Daoy (cell line): Measurements from ENCODE around the gene ACO2. TPM values are rescaled to one million over a fixed set of nuclear protein-coding genes. Genes with fewer than 3 reads are reported as not detected.

ENCODE experiments used
- DNase-seq: peaks from one replicate; pipeline ENCODE4 v3.0.0-alpha.2; 2015; ENCODE audit warnings: low read depth
- total RNA-seq: library from RNA; depleted of rRNA; stranded (reverse); fragments of >200 nt; shearing (Covaris generic); gene quantifications from 2 replicates; pipeline ENCODE4 v1.2.3, GENCODE V29; 2014

The ACO2 gene
- total RNA-seq, 1 experiment from 2014 or later: 43.5 TPM

DNA sequence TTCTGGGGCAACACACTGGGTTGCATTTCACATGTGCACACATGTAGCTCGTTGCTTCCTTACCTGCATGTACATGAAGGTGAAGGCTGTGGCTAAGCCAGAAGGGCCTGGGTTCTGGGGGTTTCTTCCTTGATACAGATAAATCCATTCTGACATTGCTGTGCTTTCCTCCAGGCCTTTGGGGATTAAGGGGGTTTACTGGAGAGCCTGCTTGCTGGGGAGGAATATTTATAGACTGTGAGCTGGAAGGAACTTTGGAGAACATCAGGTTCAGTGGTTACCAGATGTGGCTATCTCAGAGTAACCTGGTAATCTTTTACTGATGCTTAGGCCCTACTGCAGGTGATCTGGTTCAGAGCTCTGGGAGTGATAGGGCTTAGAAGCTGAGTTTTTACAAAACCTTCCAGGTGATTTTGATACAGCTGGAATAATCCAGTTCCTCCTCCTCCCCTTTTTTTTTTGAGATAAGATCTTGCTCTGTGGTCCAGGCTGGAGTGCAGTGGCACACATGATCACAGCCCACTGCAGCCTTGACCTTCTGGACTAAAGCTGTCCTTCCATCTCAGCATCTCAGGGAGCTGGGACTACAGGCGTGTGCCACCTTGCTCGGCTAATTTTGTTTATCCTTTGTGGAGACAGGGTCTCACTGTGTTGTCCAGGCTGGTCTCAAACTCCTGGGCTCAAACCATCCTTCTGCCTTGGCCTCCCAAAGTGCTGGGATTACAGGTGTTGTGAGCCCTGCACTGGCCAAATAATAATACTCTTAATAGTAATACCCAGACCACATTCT is 19.9 kb downstream of the ACO2 start:
- no peak for DNase-seq

DNA sequence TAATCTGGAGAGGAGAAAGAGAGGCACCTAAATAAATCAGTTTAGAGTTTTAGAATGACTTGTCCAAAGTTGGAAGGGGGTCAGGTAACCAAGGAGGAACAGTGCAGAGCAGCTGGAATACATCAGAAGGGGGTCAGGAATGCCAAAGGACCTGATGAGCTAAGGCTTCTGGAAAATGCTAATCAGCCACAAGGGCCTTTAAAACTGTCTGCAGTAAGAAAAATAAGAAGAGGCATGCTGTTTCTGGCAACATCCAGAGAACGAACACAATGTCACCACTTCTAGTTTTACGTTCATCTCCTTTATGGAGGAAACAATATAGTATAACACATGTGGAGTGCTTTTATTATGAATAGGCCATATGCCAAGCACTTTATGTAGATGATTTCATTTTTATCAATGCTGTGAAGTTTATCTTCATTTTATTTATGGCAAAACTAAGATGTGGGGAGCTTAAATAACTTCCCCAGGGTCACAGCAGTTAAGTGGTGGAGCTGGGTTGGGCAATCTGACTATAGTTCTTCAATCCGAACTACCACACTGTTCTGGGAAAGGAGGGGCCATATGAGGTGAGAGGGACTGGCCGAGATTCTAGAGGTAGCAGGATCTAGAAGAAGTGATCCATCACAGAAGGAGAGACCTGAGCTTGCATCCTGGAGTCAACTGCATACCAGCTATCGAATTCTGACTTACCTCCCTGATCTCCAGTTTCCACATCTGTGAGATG is 22.6 kb downstream of the ACO2 start:
- no peak for DNase-seq

DNA sequence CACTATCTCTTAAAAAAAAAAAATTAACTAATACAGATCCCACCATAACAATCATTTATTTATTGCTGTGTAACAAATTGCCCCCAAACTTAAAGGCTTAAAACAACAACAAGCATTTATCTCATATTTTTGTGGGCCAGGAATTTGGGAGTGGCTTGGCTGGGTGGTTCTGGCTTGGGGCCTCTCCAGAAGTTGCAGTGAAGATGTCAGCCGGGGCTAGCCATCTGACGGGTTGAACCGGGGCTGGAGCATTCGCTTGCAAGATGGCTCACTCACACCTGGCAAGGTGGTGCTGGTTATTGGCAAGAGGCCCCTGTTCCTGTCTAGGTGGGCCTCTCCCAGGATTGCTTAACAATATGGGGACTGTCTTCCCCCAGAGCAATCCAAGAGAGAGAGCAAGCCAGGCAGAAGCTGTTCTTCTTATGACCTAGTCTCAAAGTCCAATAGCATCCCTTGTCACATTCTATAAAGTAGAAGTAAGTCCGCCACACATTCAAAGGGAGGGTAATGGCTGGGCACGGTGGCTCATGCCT is 29.5 kb downstream of the ACO2 start:
- DNase-seq: no peak

DNA sequence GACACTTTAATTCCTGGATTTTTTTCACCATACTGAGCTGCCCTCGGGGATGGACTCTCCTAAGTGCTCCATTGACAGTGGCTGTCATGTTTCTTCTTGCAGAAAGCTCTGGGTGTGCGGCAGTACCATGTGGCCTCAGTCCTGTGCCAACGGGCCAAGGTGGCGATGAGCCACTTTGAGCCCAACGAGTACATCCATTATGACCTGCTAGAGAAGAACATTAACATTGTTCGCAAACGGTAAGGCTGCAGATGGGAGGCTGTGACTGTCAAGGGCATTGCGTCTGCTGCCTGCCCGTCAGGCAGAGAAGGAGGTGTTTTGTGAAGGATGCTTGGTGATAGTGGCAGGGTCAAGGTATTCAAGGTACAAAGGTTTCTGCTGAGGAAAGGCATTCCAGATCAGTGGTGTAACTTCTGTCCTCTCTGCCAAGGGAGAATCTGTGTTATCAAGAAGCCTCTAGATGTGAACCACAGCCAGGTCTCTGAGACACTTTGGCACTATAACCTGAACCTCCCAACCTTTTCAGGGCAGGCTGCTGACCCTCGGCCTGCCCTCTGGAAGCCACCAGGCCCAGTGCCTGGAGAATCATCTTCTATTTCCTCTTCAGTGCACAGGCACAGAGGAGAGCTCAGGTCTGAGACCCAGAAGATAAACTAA is 30.8 kb downstream of the ACO2 start:
- DNase-seq: no peak

DNA sequence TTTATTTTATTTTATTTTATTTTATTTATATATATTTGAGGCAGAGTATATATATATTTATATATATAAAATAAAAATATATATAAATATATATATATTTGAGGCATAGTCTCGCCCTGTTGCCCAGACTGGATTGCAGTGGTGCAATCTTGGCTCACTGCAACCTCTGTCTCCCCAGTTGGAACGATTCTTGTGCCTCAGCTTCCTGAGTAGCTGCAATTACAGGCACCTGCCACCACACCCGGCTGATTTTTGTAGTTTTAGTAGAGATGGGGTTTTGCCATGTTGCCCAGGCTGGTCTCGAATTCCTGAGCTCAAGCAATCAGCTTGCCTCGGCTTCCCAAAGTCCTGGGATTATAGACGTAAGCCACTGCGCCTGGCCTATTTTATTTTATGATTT is 31.4 kb downstream of the ACO2 start:
- DNase-seq: no peak

DNA sequence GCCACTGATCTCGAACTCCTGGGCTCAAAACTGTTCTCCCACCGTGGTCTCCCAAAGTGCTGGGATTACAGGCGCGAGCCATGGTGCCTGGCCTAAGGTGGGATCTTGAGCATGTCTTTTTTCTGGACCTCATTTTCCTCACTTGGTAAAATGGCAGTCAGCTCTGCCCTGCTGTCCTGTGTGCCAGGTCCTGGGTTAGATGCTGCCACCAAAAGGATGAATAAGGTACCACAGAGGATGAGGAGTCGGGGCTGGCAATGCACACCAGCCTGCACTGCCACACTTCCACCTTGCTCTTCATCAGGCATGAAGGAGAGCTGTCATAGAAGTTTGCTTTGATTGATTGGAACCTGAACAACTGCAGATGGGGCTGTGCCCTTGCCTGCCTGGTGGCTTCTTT is 32.3 kb downstream of the ACO2 start:
- no peak for DNase-seq

DNA sequence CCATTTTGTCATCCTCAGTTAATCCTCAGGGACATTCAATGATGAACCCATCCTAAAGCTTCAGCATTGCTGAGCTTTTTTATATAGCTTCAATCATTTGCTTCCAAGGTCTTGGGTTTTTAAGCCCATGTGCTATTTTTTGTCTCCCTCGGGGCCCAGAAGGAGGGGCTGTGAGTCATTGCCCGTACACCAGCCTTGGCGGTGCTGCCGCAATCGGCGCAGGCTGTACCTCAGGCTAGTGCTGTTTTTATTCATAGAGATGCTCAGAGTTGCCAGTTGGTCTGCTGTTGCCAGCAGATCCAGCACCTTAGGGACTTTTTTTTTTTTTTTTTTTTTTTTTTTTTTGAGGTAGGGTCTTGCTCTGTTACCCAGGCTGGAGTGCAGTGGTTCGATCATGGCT is 35.5 kb downstream of the ACO2 start:
- peak; percentile 24 for DNase-seq

DNA sequence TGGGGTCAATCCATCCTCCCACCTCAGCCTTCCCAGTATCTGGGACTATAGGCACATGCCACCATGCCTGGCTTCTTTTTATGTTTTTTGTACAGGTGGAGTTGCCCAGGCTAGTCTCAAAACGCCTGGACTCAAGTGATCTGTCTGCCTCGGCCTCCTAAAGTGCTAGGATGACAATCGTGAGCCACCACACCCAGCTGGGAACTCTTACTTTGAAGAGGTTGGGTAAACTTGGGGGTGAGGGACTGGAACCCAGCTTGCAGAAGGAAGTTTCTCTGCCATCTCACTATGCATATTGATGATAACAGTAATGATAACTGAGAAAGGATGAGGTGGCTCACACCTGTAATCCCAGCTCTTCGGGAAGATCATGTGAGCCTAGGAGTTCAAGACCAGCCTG is 35.9 kb downstream of the ACO2 start:
- no peak for DNase-seq

DNA sequence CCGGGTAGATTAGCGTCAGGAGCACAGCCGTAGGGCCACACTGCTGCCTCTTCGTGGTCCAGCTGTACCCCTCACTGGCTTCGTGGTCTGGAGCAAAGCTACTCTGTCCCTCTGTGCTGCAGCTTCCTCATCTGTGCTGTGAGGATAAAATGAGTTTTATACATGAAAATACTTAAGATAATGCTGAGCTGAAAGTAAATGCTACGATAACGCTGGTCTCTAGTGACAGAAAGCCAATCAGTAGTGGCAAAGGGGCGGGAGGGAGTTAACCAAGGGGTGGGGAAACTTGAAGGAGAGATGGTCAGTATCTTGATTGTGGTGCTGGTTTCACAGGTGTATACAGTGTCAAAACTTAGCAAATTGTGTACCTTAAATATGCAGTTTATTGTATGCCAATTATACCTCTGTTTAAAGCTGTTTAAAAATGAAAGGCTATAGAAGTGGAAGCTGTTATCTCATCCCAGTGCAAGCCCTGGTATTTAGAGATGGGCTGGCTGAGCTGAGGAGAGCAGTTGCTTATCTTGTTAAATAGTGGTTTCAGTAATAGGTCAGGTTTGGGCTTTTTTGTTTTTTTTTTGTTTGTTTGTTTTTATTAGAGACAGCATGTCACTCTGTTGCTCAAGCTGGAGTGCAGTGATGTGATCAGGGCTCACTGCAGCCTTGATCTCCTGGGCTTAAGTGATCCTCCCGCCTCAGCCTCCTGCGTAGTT is 36.7 kb downstream of the ACO2 start:
- no peak for DNase-seq

DNA sequence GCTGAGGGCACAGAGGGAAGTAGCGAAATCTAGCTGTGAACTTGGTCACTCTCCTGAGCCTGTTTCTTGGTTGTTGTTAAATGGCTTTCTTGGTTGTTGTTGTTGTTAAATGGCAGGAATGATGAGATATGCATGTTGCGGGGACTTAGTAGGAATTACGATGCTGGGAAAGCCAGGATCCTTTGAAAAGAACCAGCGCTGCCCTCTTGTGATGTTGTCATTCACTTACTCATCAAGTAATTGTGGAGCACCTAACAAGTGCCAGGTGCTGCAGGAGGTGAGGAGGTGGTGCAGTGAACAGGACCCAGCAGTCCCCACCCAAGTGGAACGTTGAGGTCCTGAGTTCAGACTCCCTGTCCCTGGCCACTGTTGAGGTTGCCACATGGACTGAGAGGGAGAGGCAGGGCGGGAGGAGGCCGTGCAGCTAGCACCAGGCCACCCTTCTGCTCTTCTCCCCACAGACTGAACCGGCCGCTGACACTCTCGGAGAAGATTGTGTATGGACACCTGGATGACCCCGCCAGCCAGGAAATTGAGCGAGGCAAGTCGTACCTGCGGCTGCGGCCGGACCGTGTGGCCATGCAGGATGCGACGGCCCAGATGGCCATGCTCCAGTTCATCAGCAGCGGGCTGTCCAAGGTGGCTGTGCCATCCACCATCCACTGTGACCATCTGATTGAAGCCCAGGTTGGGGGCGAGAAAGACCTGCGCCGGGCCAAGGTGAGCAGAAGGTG is 38.6 kb downstream of the ACO2 start:
- DNase-seq: no peak

DNA sequence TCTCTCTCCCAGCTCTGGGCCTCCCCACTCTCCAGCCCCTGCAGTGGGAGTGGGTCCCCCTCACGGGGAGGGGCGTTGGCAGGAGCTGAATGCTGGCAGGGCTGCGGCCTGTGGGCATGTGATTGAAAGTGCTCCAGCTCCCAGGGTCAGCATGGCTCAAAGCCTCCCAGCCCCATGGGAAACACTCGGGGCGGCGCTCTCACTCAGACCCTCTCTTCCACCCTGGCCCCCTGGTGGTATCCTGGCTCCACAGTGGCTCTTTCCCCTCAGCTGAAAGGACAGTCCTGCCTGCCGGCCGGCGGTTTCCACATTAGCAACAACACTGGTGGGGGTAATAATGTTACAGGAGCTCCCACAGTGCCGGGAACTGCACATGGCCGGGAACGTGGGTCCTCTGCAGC is 39.9 kb downstream of the ACO2 start:
- no peak for DNase-seq

DNA sequence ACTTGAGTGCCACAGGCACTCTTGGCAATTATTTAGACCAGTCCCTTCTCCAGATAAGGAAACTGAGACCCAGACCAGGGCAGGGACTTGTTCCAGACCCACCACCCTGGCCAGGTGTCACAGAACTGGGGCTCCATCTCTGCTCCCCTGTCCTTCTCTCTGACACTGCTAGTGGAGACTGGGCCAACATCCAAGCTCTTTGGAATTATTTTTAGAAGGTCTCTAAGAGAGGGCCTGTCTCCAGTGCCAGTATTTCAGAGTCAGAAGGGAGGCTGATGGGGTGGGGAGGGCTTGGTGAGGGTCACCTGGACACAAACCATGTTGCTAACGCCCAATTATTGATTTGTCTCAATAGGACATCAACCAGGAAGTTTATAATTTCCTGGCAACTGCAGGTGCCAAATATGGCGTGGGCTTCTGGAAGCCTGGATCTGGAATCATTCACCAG is 42.6 kb downstream of the ACO2 start:
- no peak for DNase-seq

DNA sequence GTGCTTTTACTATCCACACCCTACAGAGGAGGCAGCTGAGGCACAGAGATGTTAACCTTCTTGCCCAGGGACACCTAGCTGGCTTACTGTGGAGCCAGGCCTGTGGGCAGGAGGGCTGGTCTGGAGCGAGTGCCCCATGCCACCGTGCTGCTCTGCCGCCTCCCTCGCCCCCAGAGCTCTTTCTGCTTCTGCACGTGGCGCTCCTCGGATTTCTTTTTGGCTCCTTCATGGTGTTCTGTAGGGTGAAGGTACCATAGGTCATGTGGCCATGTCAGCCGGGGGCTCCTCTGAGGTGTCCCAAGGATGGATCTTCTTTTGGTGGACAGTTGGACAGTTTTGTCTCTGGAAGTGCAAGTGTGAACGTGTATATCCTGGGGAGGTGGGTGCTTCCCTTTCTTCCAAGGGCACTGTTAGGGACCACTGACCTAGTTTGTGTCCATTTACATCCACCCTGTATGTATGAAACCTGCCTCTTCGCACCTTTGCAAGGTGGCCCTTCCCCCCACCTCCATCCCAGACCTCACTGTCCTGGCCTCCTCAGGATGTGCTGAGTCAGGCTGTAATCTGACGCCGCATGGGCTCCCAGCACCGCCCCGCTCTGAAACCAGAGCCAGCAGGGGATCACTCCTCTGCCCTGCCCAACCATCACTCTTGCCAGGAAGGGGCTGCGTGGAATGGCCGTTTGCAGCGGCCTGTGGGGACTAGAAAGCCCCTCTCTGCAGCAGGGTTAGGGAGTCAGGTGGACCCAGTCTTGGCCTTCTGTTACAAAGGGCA is 43.7 kb downstream of the ACO2 start:
- DNase-seq: peak; percentile 79

DNA sequence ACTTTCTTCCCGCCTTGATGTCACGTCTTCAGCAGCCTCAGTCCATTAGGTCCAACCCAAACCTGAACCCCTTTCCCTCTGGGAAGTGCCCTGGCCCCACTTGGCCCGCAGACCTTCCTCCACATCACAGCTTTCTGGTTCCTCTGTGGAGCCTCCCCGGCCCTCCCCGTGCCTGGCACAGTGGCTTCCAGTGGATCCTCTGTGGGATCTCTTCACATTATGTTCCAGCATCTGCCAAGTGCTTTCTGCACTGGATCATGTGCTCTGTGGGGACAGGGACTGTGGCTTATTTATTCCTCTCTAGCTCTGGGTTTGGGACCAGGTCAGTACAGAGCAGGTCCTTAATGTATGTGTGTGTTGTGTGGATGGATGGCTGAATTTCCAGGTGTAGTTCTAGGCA is 44.5 kb downstream of the ACO2 start:
- DNase-seq: no peak

DNA sequence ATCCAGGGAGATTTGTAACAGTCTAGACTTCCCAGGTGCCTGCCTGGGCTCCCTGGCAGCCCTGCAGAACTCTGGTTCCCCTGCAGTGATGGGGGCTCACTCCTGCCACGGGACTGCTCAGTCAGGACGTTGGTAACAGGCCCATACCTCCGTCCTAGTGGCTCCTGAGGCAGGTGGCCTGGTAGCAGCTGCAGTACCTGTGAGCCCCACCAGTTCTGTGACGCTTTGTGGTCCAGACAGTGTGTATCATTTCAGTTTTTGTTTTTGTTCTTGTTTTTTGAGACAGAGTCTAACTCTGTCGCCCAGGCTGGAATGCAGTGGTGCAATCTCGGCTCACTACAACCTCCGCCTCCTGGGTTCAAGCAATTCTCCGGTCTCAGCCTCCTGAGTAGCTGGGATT is 47.5 kb downstream of the ACO2 start:
- DNase-seq: no peak

DNA sequence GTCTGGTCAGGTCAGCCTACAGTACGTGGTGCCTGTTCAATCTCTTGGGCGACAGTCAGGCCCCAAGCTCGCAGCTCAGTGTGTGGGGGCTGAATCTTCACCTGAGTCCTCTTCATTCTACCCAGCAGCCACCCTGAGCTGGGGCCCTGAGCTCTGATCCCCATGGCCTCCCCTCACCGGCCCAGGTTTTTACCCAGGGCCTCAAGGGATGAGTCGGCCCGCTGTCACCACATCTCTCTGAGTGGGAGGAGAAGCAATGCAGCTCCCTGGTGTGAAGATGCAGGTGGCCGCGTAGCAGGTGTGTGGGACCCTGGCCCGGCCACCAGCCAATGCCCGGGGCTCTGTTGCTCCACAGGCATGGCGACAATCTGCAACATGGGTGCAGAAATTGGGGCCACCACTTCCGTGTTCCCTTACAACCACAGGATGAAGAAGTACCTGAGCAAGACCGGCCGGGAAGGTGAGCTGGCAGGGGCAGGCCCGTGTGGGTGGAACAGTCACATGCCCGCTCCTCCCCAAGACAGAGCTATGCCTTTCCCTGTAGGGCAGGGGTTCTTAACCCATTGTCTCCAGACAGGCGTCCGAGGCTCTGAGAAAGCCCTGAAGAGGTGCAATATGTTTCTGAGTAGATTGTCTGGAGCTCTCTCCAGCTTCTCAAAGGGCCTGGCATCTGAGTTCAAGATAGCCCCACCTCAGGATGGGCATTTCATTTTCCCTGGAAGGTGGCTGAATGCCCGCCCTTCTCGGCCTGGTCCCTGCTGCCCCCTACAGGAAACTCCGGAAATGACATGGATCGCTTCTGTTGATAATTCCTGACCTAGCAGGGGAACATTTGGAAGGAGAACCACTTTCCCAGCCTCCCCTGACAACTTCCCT is 48.5 kb downstream of the ACO2 start:
- DNase-seq: peak; percentile 49

DNA sequence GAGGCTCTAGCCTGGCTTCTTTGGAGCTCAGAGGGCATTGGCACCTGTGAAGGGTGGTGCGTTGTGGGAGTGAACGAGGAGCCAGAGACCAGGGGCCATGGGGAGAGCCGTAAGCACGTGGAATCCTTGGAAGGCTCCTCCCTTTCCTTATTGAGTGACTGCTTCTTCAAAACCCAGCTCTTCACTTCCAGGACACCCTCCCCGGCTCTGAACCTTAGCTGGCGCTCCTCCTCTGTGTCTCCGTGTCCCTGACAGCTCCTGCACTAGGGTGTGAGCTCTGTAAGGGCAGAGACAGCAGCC is 49.1 kb downstream of the ACO2 start:
- no peak for DNase-seq

DNA sequence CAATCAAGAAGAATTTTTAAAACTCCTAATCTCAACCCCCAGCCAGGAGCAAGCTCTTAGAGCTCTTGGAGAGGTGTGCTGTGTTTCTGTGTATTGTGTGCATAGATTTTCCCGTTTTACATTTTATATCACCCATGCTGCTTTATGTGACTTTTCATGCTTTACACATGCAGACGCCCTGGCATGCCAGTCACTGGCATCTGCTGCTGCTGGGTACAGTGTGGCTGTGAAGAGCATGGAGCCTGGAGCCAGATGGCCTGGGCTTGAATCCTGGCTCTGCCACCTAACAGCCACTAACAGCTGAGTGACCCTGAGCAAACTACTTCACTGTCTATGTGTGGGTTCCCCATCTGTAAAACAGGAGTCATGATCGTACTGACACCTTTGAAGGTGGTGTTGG is 52.2 kb downstream of the ACO2 start:
- no peak for DNase-seq

DNA sequence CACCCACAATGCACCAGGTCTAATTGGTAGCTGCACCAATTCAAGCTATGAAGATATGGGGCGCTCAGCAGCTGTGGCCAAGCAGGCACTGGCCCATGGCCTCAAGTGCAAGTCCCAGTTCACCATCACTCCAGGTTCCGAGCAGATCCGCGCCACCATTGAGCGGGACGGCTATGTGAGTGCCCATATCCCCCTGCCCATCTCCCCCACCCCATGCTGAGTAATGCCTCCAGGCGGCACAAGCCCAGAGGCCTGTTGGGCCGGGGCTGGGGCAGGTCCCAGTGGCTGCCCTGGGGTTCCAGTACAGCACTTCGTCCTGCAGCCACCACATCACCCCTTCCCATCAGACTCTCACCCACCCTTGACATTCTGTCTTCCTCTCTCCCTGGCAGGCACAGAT is 53.9 kb downstream of the ACO2 start:
- no peak for DNase-seq
